Astrocyte of the cerebellum (primary cell): Measurements from ENCODE around the gene PPTC7.
A peak's percentile ranks its signal among the peaks of the same experiment; 100 is the strongest.

ENCODE experiments used
- DNase-seq: peaks from one replicate; pipeline ENCODE4 v3.0.0-alpha.2; 2011; ENCODE audit warnings: low read depth
- H3K4me3 ChIP-seq: 2 replicates; pipeline ENCODE4 v1.5.1; 2011; ENCODE audit warnings: mild to moderate bottlenecking, low read depth, low read length, moderate library complexity
- CTCF ChIP-seq: IDR thresholded peaks from 2 replicates; pipeline ENCODE4 v1.5.1; 2012; ENCODE audit warnings: low read length, low read depth, moderate library complexity, mild to moderate bottlenecking; ENCODE audit errors: missing control alignments
- in situ Hi-C: cut with HindIII; loops from 2 replicates; pipeline ENCODE4 v1.10.0; 2017; ENCODE audit warnings: low sequenced_read_pairs

Gene PPTC7

GRCh38 chr12:110583137-110584059, at the start of gene PPTC7:
TSS of gene PPTC7 (minus strand) at chr12:110583318. CDS start at chr12:110583031, 287 bp downstream.
- TF ChIP-seq CTCF, result no peak
- in situ Hi-C loops, result no loop called here
- H3K4me3 ChIP-seq, result peak within 1 kb of the TSS; percentile 66
- peak; percentile 90 for DNase-seq

DNA sequence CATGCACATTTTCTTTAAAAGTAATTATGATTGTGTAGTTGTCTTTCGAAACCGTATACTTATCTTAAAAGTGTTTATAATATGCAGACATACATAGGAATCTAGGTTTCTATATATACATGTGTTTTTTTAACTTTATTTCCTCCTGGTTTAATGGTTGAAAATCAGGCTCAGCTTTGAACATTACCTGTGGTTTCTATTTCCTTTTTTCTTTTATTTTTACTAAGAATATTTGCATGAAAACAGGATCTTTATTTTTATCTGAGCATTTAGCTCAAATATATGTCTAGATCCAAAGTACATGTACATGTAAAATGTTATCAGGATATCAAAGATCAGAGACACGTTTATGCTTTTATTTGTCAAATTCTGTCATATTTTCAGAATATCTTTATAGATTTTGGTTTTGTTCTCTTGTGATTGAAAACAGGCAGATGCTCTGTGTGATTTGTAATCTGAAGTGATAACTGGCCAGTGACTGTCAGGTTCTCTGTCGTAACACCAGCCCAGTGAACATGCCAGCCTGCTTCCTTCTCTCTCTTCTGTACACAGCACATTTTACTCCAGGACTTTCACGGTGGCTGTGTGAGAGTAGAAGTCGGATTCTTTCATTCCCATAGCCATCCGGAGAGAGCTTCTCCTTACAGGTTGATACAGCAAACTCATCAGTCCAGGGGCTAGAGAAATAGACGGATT, 44.5 kb upstream of the PPTC7 start:
- no peak for TF ChIP-seq CTCF
- no peak overlapping the region for H3K4me3 ChIP-seq
- in situ Hi-C loops, result no loop called here
- DNase-seq, result no peak

DNA sequence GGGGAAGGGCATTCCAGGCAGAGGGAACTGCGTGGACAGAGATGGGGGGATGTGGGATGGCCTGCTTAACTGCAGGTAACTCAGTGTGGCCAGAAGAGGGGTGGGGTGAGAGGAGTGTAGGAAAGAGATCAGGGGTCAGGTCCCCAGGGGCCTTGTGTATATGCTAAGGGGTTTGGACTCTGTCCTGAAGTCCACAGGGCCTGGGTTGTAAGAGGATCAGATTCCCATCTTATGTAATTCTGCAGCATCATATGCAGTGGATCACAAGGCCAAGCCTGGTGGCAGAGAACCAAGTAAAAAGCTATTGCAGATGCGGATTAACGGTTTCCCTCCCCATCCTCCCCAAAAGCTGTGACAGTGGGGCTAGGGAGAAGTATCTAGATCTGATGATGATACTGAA, 39.5 kb upstream of the PPTC7 start:
- DNase-seq, result no peak
- H3K4me3 ChIP-seq, result no peak overlapping the region
- TF ChIP-seq CTCF, result no peak
- in situ Hi-C loops, result no loop called here

DNA sequence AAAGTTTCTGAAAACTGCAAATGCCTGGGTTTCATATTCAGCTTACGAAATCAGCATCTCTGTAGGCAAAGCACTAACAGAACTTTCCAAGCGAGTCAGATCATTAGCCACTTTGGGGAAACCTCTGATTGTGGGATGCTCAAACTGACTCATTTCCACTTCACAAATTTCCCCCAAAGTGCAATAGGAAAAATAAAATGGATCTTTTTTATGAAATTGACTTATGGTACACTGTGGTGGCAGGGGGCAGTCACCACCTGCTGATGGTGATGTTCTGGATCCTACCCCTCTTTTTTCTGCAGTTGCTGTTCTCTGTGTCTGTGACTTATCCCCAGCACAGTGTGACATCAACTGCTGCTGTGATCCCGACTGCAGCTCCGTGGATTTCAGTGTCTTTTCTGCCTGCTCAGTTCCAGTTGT, 36.4 kb upstream of the PPTC7 start:
- no peak overlapping the region for H3K4me3 ChIP-seq
- no peak for TF ChIP-seq CTCF
- DNase-seq, result no peak
- in situ Hi-C loops, result no loop called here

DNA sequence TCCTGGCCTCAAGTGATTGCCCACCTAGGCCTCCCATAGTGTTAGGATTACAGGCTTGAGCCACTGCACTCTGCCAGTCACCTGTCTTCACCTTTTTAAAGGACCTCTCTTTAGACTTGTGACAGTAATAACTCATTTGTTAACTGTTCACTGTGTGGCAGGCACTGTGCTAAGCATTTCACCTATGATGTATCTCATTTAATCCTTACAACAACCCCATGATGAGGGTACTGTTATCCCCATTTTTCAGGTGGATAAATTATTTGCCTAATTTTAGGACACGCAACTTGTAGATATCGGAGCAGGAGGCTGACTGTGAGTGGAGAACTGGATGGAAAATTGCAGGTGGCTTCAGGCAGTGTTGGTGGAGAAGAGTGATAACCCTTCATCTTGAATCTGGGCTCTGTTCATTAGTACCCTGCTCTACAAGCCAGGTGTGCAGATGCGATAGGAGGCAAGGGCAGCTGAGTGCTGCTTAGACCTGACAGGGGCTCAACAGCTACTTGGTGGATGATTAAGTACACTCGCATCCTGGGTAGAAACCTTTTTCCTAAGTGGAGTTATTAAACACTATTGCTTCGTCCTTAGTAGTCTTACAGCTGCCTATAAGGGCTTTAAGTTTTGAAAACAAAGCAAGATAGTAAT, 33.5 kb upstream of the PPTC7 start:
- no peak for DNase-seq
- TF ChIP-seq CTCF, result no peak
- in situ Hi-C loops, result no loop called here
- no peak overlapping the region for H3K4me3 ChIP-seq

DNA sequence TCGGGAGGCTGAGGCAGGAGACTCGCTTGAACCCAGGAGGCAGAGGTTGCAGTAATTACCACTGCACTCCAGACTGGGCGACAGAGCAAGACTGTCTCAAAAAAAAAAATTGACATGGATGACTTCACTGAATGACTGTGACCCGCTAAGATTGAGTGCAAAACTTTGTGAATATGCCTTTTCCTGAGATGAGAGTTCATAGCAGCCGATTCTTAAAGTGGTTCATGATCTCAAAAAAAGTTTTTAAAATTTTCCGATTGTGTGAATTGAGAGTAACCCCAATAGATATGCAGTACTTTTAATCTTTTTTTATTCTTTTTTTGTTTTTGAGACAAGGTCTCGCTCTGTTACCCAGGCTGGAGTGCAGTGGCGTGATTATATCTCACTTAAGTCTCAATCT, 32.1 kb upstream of the PPTC7 start:
- no peak overlapping the region for H3K4me3 ChIP-seq
- DNase-seq, result no peak
- no peak for TF ChIP-seq CTCF
- in situ Hi-C loops, result no loop called here
